ENCODE data around the gene LRRC56. TPM values are rescaled to one million over a fixed set of nuclear protein-coding genes. Genes with fewer than 3 reads are reported as not detected.

The LRRC56 gene
- total and polyA plus RNA-seq, 11 donors: 0.07 to 0.35 (median 0.20) TPM; not detected in 2

- TF ChIP-seq, protein P1, sequence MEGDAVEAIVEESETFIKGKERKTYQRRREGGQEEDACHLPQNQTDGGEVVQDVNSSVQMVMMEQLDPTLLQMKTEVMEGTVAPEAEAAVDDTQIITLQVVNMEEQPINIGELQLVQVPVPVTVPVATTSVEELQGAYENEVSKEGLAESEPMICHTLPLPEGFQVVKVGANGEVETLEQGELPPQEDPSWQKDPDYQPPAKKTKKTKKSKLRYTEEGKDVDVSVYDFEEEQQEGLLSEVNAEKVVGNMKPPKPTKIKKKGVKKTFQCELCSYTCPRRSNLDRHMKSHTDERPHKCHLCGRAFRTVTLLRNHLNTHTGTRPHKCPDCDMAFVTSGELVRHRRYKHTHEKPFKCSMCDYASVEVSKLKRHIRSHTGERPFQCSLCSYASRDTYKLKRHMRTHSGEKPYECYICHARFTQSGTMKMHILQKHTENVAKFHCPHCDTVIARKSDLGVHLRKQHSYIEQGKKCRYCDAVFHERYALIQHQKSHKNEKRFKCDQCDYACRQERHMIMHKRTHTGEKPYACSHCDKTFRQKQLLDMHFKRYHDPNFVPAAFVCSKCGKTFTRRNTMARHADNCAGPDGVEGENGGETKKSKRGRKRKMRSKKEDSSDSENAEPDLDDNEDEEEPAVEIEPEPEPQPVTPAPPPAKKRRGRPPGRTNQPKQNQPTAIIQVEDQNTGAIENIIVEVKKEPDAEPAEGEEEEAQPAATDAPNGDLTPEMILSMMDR (IDR thresholded peaks at IDR 0.05): no peak
- TF ChIP-seq POLR2A (IDR thresholded peaks at IDR 0.05): no peak
- no peak for ATAC-seq
- Histone ChIP-seq H3K4me1 (peaks cover 0 to 39% (median 22%) of the 10 kb centered on the region in 12 donors), H3K4me3 (no peak overlapping the region), H3K9me3 (no peaks in the 10 kb centered on the region), H3K27ac (no peak overlapping the region), H3K27me3 (peaks cover 27 to 60% (median 49%) of the 10 kb centered on the region in 9 donors), H3K36me3 (no peaks in the 10 kb centered on the region)
- peak in 1 of 5 donors; percentile 22 for DNase-seq
- 89 to 94% (median 90%) methylated on average over 12 to 20 of the region's 20 CpGs for WGBS, 4 donors
- intact Hi-C loops (cut with DNase I): loop anchor here in 7 of 10 donors (2.0 to 5.0 kb wide), 4 partner anchors 69 to 169 kb away; partner anchors contain the start of gene SCT (in 1 of the 7)
Observed at GRCh38 chr11:558503-558902, 21.2 kb downstream of the LRRC56 start.

GRCh38 chr11:559020-559620, 21.8 kb downstream of the LRRC56 start:
- intact Hi-C loops (cut with DNase I): loop anchor here in 7 of 10 donors (2.0 to 5.0 kb wide), 4 partner anchors 68 to 168 kb away; partner anchors contain the start of gene SCT (in 1 of the 7)
- WGBS, 4 donors: 80 to 87% (median 84%) methylated on average over 10 to 15 of the region's 15 CpGs

DNA sequence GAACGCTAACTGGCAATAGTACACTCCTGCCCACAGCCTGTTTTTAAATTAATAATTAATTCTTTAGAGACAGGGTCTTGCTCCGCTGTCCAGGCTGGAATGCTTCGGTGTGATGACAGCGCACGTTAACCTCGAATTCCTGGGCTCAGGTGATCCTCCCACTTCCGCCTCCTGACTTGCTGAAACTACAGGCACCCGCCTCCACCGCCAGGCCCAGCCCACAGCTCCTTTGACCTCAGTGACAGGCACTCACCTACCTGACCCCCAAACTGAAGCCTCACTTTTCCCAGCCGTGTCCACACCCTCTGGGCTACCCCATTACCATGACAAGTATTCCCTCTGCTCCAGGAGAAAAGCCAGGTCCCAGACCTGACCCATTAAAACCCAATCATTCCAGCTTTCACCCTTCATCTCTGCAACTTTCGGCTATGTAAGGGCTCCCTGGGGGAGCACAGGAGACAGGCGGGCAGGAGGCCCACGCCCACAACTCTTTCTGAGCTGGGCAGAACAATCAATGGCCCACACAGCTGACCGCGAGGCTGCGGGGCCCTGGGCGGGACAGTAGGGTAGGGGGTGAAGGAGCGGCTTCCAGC, 22.5 kb downstream of the LRRC56 start:
- Histone ChIP-seq H3K27ac (peak overlapping the region in 4 of 12 donors; percentile 20 to 77 (median 43)), H3K4me3 (peak overlapping the region; percentile 64 to 96 (median 80)), H3K9me3 (no peaks in the 10 kb centered on the region), H3K4me1 (peaks cover 0 to 32% (median 18%) of the 10 kb centered on the region in 12 donors), H3K36me3 (no peaks in the 10 kb centered on the region), H3K27me3 (peaks cover 21 to 47% (median 36%) of the 10 kb centered on the region in 9 donors)
- intact Hi-C loops (cut with DNase I): loop anchor here in 7 of 10 donors (2.0 to 5.0 kb wide), 4 partner anchors 67 to 167 kb away; partner anchors contain the start of gene SCT (in 1 of the 7)
- 79 to 92% (median 81%) methylated on average over 13 to 18 of the region's 18 CpGs for WGBS, 4 donors
- DNase-seq (peak in 1 of 5 donors; percentile 26), ATAC-seq (no peak)
- TF ChIP-seq, protein P1 (IDR thresholded peaks at IDR 0.05): no peak
- no peak for TF ChIP-seq POLR2A (IDR thresholded peaks at IDR 0.05)

More at GRCh38 chr11:559020-559620, 21.8 kb downstream of the LRRC56 start:
- DNase-seq (peak in 1 of 5 donors; percentile 27), ATAC-seq (no peak)
- Histone ChIP-seq H3K27me3 (peaks cover 25 to 54% (median 43%) of the 10 kb centered on the region in 9 donors), H3K4me1 (peaks cover 0 to 39% (median 22%) of the 10 kb centered on the region in 12 donors), H3K27ac (no peak overlapping the region), H3K9me3 (no peaks in the 10 kb centered on the region), H3K36me3 (no peaks in the 10 kb centered on the region), H3K4me3 (no peak overlapping the region)
- no peak for TF ChIP-seq POLR2A (IDR thresholded peaks at IDR 0.05)
- TF ChIP-seq, protein P1 (IDR thresholded peaks at IDR 0.05): no peak

Data from heart left ventricle (tissue), 16 donors.